NCI-H524 treated with DMSO at 0.1 percent for 48 hours (cell line): ENCODE data around the gene ARMC9.
"Not testable (repeated sequence)": the region's sequence is repeated elsewhere in the genome, so short reads cannot be mapped to it uniquely, and the experiment has no call there.

Experiments used
- DNase-seq: peaks from one replicate; lab custom pipeline; 2025; lab: John Stamatoyannopoulos, UW

The ARMC9 gene

GRCh38 chr2:231198291-231199173, at the start of gene ARMC9:
TSS of gene ARMC9 (plus strand) at chr2:231198631. CDS start at chr2:231206239, 7,608 bp downstream.
- peak; percentile 38 for DNase-seq

- no peak for DNase-seq
These were observed 45.5 kb upstream of the ARMC9 start for GRCh38 chr2:231152800-231153557.

GRCh38 chr2:231159306-231159705, 39.1 kb upstream of the ARMC9 start:
- no peak for DNase-seq

GRCh38 chr2:231160701-231161100, 37.7 kb upstream of the ARMC9 start:
- DNase-seq = no peak

GRCh38 chr2:231161252-231161839, 37.1 kb upstream of the ARMC9 start:
- DNase-seq = no peak

- DNase-seq = no peak
These were observed 36.5 kb upstream of the ARMC9 start for GRCh38 chr2:231161877-231162329.

GRCh38 chr2:231163011-231163410, 35.4 kb upstream of the ARMC9 start:
- no peak for DNase-seq

- no peak for DNase-seq
These were observed 34.9 kb upstream of the ARMC9 start for GRCh38 chr2:231163414-231164095.

GRCh38 chr2:231167745-231168459, 30.5 kb upstream of the ARMC9 start:
- DNase-seq = no peak

GRCh38 chr2:231168460-231169139, 29.8 kb upstream of the ARMC9 start:
- no peak for DNase-seq

GRCh38 chr2:231169488-231169887, 28.9 kb upstream of the ARMC9 start:
- DNase-seq = no peak

- DNase-seq = no peak
These were observed 28.4 kb upstream of the ARMC9 start for GRCh38 chr2:231170055-231170454.

GRCh38 chr2:231172025-231172424, 26.4 kb upstream of the ARMC9 start:
- DNase-seq = no peak

- DNase-seq = no peak
These were observed 24.2 kb upstream of the ARMC9 start for GRCh38 chr2:231174211-231174651.

- DNase-seq = no peak
These were observed 22.4 kb upstream of the ARMC9 start for GRCh38 chr2:231176066-231176465.

- DNase-seq = no peak
These were observed 21.0 kb upstream of the ARMC9 start for GRCh38 chr2:231177156-231178025.

GRCh38 chr2:231178805-231179204, 19.6 kb upstream of the ARMC9 start:
- DNase-seq = not testable (repeated sequence)

GRCh38 chr2:231181860-231182512, 16.4 kb upstream of the ARMC9 start:
- no peak for DNase-seq

- no peak for DNase-seq
These were observed 15.9 kb upstream of the ARMC9 start for GRCh38 chr2:231182513-231182899.
